HepG2 (cell line): ENCODE measurements around the gene UBQLN2. TPM values are rescaled to one million over a fixed set of nuclear protein-coding genes. Genes with fewer than 3 reads are reported as not detected.

Experiments used
- ATAC-seq: fragments of 200-7000 bp; cut with Tn5 transposase; 3 replicates; pipeline ENCODE4 v1.9.1; 2020; ENCODE audit warnings: mild to moderate bottlenecking, moderate library complexity
- BruUV-seq: library from RNA; stranded (reverse); fragments of 400-500 nt; replicated peaks from 2 replicates; lab custom pipeline; 2021; lab: Mats Ljungman, UMichigan
- CTCF ChIA-PET: fragments of 300-600 bp; formaldehyde crosslinking; extraction: SDS; loops from one replicate; lab custom pipeline; 2021; ENCODE audit warnings: low total read pairs, inconsistent platforms, low intra/inter-chr PET ratio; lab: Yijun Ruan, JAX
- POLR2A ChIA-PET: fragments of 350-600 bp; sonication (Branson Sonifier 250); formaldehyde crosslinking; loops from one replicate; lab custom pipeline; 2020; ENCODE audit warnings: antibody characterized with exemption, inconsistent platforms; lab: Yijun Ruan, JAX
- DNase-seq: peaks from one replicate; pipeline ENCODE4 v3.0.0-alpha.2; 2015; ENCODE audit warnings: low spot score
- FAIRE-seq: peaks from 3 replicates; lab custom pipeline; 2011; peaks lifted over from hg19 to GRCh38; lab: Jason Lieb, UNC
- H2AFZ ChIP-seq: one replicate; pipeline ENCODE4 v1.6.1; 2011; ENCODE audit warnings: low read length, inconsistent platforms
- H3K27ac ChIP-seq: fragments of 300-600 bp; 3 replicates; pipeline ENCODE4 v1.8.0; 2011; ENCODE audit warnings: mixed run types, mild to moderate bottlenecking, mixed read lengths, low read length, inconsistent platforms; ENCODE audit not compliant: insufficient read depth; ENCODE audit errors: extremely low read length
- H3K27me3 ChIP-seq, 2 experiments: fragments of 200-600 bp in 1 of 2; 2 replicates in 1 of 2; 3 replicates in 1 of 2; pipeline versions ENCODE4 v1.6.0 to v1.8.0; 2011; ENCODE audit warnings: low read length in 2 of 2, mild to moderate bottlenecking in 2 of 2, moderate library complexity in 2 of 2, inconsistent platforms in 1 of 2; ENCODE audit not compliant: insufficient read depth in 2 of 2, control insufficient read depth in 1 of 2
- H3K36me3 ChIP-seq, 2 experiments: fragments of 200-600 bp in 1 of 2; replicated peaks in 1 of 2; 2 replicates in 1 of 2; 3 replicates in 1 of 2; pipeline versions ENCODE4 v1.5.1 to v1.8.0; 2011; ENCODE audit warnings: low read length in 2 of 2, inconsistent platforms in 1 of 2; ENCODE audit not compliant: insufficient read depth in 2 of 2, control insufficient read depth in 1 of 2
- H3K4me1 ChIP-seq: 2 replicates; pipeline ENCODE4 v1.5.1; 2012; ENCODE audit warnings: low read length, inconsistent platforms; ENCODE audit not compliant: insufficient read depth
- H3K4me2 ChIP-seq: 2 replicates; pipeline ENCODE4 v1.6.0; 2011; ENCODE audit warnings: low read depth, low read length, inconsistent platforms
- H3K4me3 ChIP-seq, 3 experiments: fragments of 200-600 bp in 1 of 3; sonication (generic), shearing (Covaris generic) in 1 of 3; replicated peaks in 1 of 3; 2 replicates each; pipeline ENCODE4 v1.5.1; 2011 to 2016; ENCODE audit warnings: low read length in 3 of 3, inconsistent platforms in 2 of 3, low read depth in 2 of 3, mild to moderate bottlenecking in 2 of 3, control low read depth in 1 of 3, mixed read lengths in 1 of 3; ENCODE audit not compliant: insufficient read depth in 1 of 3
- H3K79me2 ChIP-seq: one replicate; pipeline ENCODE4 v1.6.1; 2011; ENCODE audit warnings: low read length, inconsistent platforms; ENCODE audit not compliant: insufficient read depth
- H3K9ac ChIP-seq: 2 replicates; pipeline ENCODE4 v1.6.0; 2011; ENCODE audit warnings: mild to moderate bottlenecking, low read depth, low read length, inconsistent platforms; ENCODE audit not compliant: insufficient read depth
- H3K9me3 ChIP-seq: 2 replicates; pipeline ENCODE4 v1.5.1; 2012; ENCODE audit warnings: mild to moderate bottlenecking, low read length
- H4K20me1 ChIP-seq: 2 replicates; pipeline ENCODE4 v1.6.0; 2011; ENCODE audit warnings: inconsistent platforms, mild to moderate bottlenecking, low read length, moderate library complexity; ENCODE audit not compliant: insufficient read depth
- AGO2 ChIP-seq: fragments of 200-400 bp; formaldehyde crosslinking; optimal IDR thresholded peaks from 2 replicates; pipeline ENCODE3; 2017; ENCODE audit warnings: mild to moderate bottlenecking, low read depth, low read length, moderate library complexity
- BHLHE40 ChIP-seq: IDR thresholded peaks from 2 replicates; pipeline ENCODE4 v1.6.1; 2011; ENCODE audit warnings: low read length, improper control_type of control experiment
- FOXM1 ChIP-seq: sonication (generic); formaldehyde crosslinking; IDR thresholded peaks from 2 replicates; pipeline ENCODE4 v1.5.0; 2020; ENCODE audit warnings: missing genetic modification reagents
- JUN ChIP-seq: sonication (generic); formaldehyde crosslinking; IDR thresholded peaks from 2 replicates; pipeline ENCODE4 v1.4.0; 2020; ENCODE audit warnings: mild to moderate bottlenecking, missing genetic modification reagents
- KDM1A ChIP-seq: IDR thresholded peaks from 2 replicates; pipeline ENCODE4 v1.6.1; 2016; ENCODE audit warnings: missing compliant biosample characterization
- KDM5B ChIP-seq: sonication (generic); formaldehyde crosslinking; IDR thresholded peaks from 2 replicates; pipeline ENCODE4 v1.4.0; 2020; ENCODE audit warnings: missing genetic modification reagents, mild to moderate bottlenecking, borderline replicate concordance
- RFXANK ChIP-seq: IDR thresholded peaks from 2 replicates; pipeline ENCODE4 v1.6.1; 2016
- ZKSCAN5 ChIP-seq: sonication (generic); formaldehyde crosslinking; IDR thresholded peaks from 2 replicates; pipeline ENCODE4 v1.5.1; 2020; ENCODE audit warnings: mild to moderate bottlenecking, missing genetic modification reagents
- ZMYM4 ChIP-seq: sonication (generic); formaldehyde crosslinking; IDR thresholded peaks from 2 replicates; pipeline ENCODE4 v1.8.1; 2023; ENCODE audit warnings: mild to moderate bottlenecking, missing genetic modification reagents
- ZNF136 ChIP-seq: sonication (generic); formaldehyde crosslinking; IDR thresholded peaks from 2 replicates; pipeline ENCODE4 v1.8.1; 2022; ENCODE audit warnings: low read depth, mild to moderate bottlenecking, moderate library complexity, missing genetic modification reagents
- ZNF292 ChIP-seq: sonication (generic); formaldehyde crosslinking; IDR thresholded peaks from 2 replicates; pipeline ENCODE4 v1.8.1; 2022; ENCODE audit warnings: mild to moderate bottlenecking, low read depth, missing genetic modification reagents, borderline replicate concordance
- ZNF737 ChIP-seq: sonication (generic); formaldehyde crosslinking; IDR thresholded peaks from 2 replicates; pipeline ENCODE4 v1.5.0; 2020; ENCODE audit warnings: missing genetic modification reagents, mild to moderate bottlenecking, borderline replicate concordance
- WGBS: methylation state at CpG from one replicate; pipeline ENCODE4 v1.1.6; 2017; ENCODE audit warnings: low lambda C conversion rate; 5-methylcytosine and 5-hydroxymethylcytosine counted together
- in situ Hi-C: cut with HindIII; loops from 2 replicates; pipeline ENCODE4 v1.10.0; 2017; ENCODE audit warnings: low pct_unique_long_range_greater_than_20kb; ENCODE audit not compliant: extremely low pct_ligation_motif_present
- intact Hi-C: fragments of 100-400 bp; cut with micrococcal nuclease; formaldehyde crosslinking; loops from one replicate; pipeline ENCODE4 v1.10.0; 2022; ENCODE audit not compliant: unreplicated experiment
- polyA plus RNA-seq, 8 experiments: library from polyadenylated mRNA; depleted of rRNA in 3 of 8; stranded (reverse) in 7 of 8; unstranded in 1 of 8; fragments of >200 nt; fragmentation: Illumina TruSeq in 4 of 8; extraction: Trizol in 4 of 8; gene quantifications; 2 replicates each; pipeline versions ENCODE4 v1.2.1 to v1.2.3, GENCODE V29; 2011 to 2016; ENCODE audit warnings: low read depth in 4 of 8, missing spikeins in 1 of 8, mixed read lengths in 1 of 8; ENCODE audit not compliant: insufficient read depth in 1 of 8
- total RNA-seq, 5 experiments: library from RNA; depleted of rRNA; stranded (reverse); fragments of >200 nt; fragmentation: Illumina TruSeq; extraction: Trizol; gene quantifications; 2 replicates each; pipeline ENCODE4 v1.2.3, GENCODE V29; 2016; ENCODE audit warnings: low read depth in 1 of 5
- TF ChIP-seq, protein P1 (sequence below): sonication (generic); formaldehyde crosslinking; IDR thresholded peaks from 2 replicates; pipeline ENCODE4 v1.4.0; 2020; ENCODE audit warnings: missing genetic modification reagents, mild to moderate bottlenecking, borderline replicate concordance
- TF ChIP-seq, protein P2 (sequence below): IDR thresholded peaks from 2 replicates; pipeline ENCODE4 v1.6.1; 2016; ENCODE audit warnings: low read depth, control low read depth
- TF ChIP-seq, protein P3 (sequence below): sonication (generic); formaldehyde crosslinking; IDR thresholded peaks from 2 replicates; pipeline ENCODE4 v1.8.0; 2022; ENCODE audit warnings: mild to moderate bottlenecking, missing genetic modification reagents

UBQLN2 gene
- total and polyA plus RNA-seq, 2 of the 13 experiments (the other 11 are each of a cell fraction or from before 2014, with no cell fraction given) = 4.1 to 7.2 TPM

DNA sequence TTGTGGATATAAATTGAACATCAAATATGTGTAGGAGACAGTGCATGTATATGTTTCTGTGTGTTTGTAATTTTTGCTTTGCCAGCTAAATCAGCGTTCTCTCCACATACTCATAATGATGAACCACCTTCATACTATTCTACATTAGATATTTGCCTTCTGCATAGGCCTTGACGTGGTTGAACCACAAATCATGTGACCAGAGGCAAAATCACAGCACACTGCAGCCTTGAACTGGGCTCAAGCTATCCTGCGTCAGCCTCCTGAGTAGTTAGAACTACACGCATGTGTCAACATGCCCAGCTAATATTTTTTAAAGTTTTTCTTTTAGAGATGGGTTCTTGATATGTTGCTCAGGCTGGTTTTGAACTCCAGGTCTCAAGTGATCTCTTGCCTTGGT, 9.5 kb downstream of the UBQLN2 start:
- no TSS peak for BruUV-seq
- no peaks in the 10 kb centered on the region for H3K27me3 ChIP-seq
- no peaks in the 10 kb centered on the region for H3K79me2 ChIP-seq
- H3K4me1 ChIP-seq = no peaks in the 10 kb centered on the region
- ChIA-PET CTCF (no interaction called here), POLR2A (no interaction called here)
- H3K4me2 ChIP-seq = no peak overlapping the region
- no peaks in the 10 kb centered on the region for H3K9me3 ChIP-seq
- WGBS = 95% methylated on average over 4 of the region's 4 CpGs
- DNase-seq (no peak), ATAC-seq (no peak), FAIRE-seq (no peak)
- H3K9ac ChIP-seq = no peak overlapping the region
- no peak overlapping the region for H3K4me3 ChIP-seq
- intact Hi-C loops (no loop called here), in situ Hi-C loops (no loop called here)
- no peaks in the 10 kb centered on the region for H4K20me1 ChIP-seq
- H3K27ac ChIP-seq = no peak overlapping the region
- no peaks in the 10 kb centered on the region for H3K36me3 ChIP-seq
- TF ChIP-seq, protein P1, sequence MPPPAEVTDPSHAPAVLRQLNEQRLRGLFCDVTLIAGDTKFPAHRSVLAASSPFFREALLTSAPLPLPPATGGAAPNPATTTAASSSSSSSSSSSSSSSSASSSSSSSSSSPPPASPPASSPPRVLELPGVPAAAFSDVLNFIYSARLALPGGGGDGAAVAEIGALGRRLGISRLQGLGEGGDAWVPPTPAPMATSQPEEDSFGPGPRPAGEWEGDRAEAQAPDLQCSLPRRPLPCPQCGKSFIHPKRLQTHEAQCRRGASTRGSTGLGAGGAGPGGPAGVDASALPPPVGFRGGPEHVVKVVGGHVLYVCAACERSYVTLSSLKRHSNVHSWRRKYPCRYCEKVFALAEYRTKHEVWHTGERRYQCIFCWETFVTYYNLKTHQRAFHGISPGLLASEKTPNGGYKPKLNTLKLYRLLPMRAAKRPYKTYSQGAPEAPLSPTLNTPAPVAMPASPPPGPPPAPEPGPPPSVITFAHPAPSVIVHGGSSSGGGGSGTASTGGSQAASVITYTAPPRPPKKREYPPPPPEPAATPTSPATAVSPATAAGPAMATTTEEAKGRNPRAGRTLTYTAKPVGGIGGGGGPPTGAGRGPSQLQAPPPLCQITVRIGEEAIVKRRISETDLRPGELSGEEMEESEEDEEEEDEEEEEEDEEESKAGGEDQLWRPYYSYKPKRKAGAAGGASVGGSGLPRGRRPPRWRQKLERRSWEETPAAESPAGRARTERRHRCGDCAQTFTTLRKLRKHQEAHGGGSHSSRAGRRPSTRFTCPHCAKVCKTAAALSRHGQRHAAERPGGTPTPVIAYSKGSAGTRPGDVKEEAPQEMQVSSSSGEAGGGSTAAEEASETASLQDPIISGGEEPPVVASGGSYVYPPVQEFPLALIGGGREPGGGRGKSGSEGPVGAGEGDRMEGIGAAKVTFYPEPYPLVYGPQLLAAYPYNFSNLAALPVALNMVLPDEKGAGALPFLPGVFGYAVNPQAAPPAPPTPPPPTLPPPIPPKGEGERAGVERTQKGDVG (CRISPR knock-in tag) = no peak
- TF ChIP-seq RFXANK (CRISPR knock-in tag) = no peak
- no peak for TF ChIP-seq ZNF737
- no peak for TF ChIP-seq ZKSCAN5 (CRISPR knock-in tag)
- TF ChIP-seq ZNF292 (CRISPR knock-in tag) = no peak
- no peak for TF ChIP-seq AGO2
- TF ChIP-seq ZNF136 (CRISPR knock-in tag) = no peak
- TF ChIP-seq ZMYM4 (CRISPR knock-in tag) = no peak
- no peak for TF ChIP-seq KDM5B (CRISPR knock-in tag)
- no peak for TF ChIP-seq KDM1A (CRISPR knock-in tag)
- TF ChIP-seq FOXM1 (CRISPR knock-in tag) = no peak
- TF ChIP-seq BHLHE40 = no peak
- TF ChIP-seq JUN (CRISPR knock-in tag) = no peak
- TF ChIP-seq, protein P2, sequence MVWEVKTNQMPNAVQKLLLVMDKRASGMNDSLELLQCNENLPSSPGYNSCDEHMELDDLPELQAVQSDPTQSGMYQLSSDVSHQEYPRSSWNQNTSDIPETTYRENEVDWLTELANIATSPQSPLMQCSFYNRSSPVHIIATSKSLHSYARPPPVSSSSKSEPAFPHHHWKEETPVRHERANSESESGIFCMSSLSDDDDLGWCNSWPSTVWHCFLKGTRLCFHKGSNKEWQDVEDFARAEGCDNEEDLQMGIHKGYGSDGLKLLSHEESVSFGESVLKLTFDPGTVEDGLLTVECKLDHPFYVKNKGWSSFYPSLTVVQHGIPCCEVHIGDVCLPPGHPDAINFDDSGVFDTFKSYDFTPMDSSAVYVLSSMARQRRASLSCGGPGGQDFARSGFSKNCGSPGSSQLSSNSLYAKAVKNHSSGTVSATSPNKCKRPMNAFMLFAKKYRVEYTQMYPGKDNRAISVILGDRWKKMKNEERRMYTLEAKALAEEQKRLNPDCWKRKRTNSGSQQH = no peak
- TF ChIP-seq, protein P3, sequence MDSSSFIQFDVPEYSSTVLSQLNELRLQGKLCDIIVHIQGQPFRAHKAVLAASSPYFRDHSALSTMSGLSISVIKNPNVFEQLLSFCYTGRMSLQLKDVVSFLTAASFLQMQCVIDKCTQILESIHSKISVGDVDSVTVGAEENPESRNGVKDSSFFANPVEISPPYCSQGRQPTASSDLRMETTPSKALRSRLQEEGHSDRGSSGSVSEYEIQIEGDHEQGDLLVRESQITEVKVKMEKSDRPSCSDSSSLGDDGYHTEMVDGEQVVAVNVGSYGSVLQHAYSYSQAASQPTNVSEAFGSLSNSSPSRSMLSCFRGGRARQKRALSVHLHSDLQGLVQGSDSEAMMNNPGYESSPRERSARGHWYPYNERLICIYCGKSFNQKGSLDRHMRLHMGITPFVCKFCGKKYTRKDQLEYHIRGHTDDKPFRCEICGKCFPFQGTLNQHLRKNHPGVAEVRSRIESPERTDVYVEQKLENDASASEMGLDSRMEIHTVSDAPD = no peak
- H2AFZ ChIP-seq = no peak overlapping the region
